CD4-positive, alpha-beta T cell treated with Interleukin-21 for 1 hour (primary cell): ENCODE results near the gene NRXN3.

Source experiments
- DNase-seq: peaks from one replicate; pipeline ENCODE4 v3.0.0-alpha.2; 2020

Gene NRXN3

DNA sequence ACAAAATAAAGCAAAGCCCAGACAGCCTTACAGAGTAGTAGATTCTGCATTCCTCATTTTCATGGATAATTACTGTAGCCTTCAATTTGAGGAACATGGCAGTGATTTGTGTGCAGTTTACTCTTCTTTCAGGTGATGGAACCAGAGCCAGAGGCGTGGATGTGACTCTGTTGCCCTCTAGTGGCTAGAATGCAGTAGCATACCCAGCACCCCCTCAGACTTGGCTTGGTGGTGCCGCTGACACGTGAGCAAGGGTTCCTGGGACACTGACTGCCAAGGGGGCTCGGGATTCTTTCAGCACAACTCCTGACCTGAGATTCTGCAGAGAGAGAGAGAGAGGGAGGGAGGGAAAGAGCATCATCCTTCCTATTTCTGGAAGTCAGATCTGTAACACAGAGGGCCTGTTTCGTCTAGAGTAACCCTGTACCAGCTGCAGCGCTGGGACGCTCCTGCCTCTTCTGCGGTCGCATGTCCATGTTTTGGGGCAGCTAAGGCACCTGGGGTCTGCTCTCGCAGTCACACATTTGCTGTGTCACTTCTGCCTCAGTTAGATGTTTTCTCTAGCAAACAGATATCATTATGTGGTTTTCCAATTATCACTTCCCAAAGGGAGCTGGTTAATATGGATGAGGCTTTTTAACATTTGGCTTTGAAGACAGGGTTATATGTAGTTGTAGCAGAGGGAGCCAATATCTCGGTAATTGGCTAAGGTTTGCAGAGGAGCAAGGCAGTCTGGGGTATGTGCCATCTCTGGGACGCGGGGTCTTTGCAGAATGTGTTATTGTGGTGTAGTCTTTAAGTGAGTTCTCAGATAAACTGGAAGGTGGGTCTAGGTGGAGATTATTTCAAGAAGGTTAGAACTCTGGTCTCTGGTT, 428.1 kb downstream of the NRXN3 start:
- DNase-seq = peak; percentile 32

DNA sequence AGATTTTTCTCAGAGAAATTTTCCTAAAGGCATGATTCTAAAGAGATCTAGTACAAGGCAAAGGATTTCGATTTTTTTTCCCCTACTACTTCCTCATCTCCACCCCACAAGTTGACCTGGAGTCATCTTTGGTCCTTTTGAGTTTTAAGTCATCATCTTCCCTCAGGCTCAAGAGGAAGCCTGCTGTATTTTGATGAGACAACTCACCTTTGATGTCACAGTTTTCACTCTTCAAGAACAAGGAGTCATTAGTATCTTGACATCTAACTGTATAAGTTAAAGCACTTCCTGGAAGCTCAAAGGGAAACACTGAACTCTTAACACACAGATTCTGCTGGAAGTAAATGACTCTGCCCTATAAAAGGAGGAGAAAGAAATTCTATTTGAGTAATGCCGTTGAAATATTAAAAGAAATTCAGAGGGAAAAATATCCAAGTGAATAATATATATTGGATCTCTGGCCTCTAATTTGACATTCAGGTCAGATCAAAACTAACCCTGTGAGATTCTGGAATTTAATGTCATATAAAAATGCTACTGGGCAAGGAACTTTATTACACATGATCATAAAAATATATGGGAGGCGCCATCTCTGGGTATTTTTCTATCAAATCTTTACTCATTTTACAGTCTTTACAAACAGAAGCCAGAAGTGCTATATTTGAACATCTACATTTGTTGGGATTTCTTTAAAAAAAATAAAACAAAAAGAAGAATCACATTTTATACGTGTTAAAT, 435.0 kb downstream of the NRXN3 start:
- DNase-seq = no peak

GRCh38 chr14:78605897-78606500, 435.8 kb downstream of the NRXN3 start:
- DNase-seq = no peak

GRCh38 chr14:78608998-78609787, 439.0 kb downstream of the NRXN3 start:
- DNase-seq = no peak

- no peak for DNase-seq
These were observed 440.8 kb downstream of the NRXN3 start for GRCh38 chr14:78610994-78611393.

- DNase-seq = no peak
These were observed 441.8 kb downstream of the NRXN3 start for GRCh38 chr14:78611796-78612571.

DNA sequence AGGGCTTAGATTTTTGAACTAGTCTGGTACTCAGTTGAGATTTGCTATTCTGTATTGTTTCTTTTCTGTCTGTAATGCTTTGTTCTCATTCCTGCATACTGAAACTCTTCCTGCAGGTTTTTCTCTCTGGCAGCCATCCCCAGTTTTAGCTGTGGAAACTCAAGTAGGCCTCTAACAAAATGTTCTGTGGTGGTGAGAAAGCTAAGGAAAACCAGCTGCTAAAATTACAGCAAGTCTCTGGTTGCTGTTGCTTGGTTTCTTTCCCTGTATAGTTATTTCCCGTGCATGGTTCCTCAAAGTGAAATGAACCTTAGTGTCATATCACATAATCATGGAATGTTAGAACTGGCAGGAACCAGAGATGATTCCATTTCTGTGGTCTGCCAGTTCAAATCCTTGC, 442.5 kb downstream of the NRXN3 start:
- no peak for DNase-seq

DNA sequence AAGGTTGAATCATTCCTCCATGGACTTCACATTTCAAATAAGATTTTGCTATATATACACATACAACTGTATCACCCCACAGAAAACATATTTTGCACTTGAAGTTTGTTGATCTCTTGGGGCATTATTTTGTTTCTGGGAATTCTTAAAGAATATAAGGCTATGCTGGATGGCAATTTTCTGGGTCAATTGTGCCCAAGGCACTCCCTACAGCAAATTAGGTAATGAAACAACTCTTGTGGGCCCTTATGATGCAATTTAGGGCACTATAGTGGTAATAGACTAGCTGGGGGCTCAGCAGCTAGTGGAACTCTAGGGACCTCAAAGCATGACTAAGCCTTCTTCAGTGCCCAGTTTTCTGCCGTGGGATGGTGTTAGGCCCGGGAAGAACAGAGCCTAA, 444.4 kb downstream of the NRXN3 start:
- DNase-seq = no peak

DNA sequence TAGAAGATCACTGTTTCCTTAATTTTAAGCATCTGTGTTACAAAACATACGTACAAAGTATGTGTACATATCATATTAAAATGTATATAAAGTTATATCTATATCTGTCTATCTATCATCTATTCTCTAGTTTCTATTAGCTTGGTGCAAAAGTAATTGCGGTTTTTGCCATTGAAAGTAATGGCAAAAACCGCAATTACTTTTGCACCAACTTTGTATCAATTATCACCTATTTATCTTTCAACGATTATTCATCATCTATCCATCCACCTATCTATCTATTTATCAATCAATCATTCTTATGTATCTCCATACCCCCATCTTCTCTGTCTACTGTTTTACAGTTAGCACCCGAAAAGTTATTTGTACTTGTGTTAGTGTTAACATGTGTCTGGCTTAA, 447.6 kb downstream of the NRXN3 start:
- DNase-seq = no peak

GRCh38 chr14:78618368-78618767, 448.2 kb downstream of the NRXN3 start:
- no peak for DNase-seq

DNA sequence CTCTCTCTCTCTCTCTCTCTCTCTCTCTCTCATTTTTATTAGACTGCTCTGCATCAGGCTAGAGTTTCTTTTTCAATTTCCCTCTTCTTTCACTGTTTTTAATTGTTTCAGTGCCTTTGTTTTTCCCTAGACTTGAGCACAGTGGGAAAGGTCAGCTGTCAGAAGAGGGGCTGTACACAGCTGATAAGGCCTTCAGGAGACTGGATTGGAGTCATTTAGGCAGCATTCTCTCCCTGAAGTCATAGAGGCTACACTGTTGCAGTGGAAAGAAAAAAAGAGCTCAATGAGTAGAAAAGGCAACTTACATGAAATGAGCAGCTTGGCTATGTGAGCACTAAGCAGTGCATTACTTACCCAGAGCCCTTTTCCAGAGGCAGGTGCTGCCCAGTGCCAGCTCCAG, 456.9 kb downstream of the NRXN3 start:
- no peak for DNase-seq

GRCh38 chr14:78631551-78631950, 461.4 kb downstream of the NRXN3 start:
- no peak for DNase-seq

- DNase-seq = no peak
These were observed 463.6 kb downstream of the NRXN3 start for GRCh38 chr14:78633752-78634151.

DNA sequence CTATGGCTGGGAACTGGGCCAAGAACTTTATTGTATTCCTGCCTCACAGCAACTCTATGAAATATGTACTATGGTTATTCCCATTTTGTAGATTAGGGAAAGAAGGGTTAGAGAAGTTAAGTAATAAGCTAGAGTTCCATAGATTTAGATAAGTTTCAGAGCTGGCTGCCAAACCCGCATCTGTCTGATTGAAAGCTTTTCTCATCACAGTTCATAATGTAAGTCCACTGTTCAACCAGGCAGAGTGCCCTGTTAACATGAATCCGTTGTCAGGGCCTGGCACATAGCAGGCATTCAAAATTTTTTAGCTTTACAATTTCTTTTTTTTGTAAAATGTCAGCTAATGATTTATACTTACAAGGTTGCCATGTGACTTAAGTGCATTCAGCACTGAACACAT, 467.3 kb downstream of the NRXN3 start:
- DNase-seq = no peak

- DNase-seq = no peak
These were observed 467.8 kb downstream of the NRXN3 start for GRCh38 chr14:78637908-78638475.

DNA sequence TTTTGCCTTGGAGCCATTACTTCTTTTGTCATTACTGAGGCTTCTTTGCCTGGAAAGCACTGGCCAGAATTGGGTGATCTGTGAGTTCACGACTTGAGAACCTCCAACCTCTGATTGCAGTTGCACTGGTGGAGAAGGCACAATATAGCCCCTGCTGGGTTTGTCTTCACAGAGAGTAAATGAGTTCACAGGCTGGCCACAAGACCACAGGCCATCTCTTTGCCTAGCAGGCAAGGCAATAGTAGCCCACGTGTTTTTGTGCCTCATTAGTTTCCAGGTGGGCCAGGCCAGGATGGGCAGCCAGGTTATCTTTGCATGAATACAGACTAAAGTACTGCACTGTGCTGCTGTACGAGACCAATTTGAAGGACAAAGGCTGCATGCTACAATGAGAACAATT, 468.8 kb downstream of the NRXN3 start:
- DNase-seq = no peak

GRCh38 chr14:78644824-78645559, 474.8 kb downstream of the NRXN3 start:
- DNase-seq = no peak

DNA sequence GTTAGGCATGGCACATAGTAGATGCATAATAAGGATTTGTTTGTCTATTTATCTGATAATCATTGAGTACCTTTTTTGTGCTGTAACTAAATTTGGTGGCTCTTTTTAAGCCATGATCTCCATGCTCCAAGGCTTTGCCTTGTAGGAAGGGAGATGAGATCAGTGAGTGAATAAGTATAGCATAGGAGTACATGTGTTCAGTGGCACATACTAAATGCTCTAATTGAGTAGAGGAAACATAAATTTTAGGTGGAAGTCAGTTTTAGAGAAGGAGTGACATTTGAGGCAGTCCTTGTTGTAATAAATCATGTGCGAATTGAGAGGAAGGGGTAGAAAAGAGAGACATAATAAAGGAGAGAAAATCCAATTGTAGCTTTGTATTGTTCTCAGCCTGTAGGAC, 482.6 kb downstream of the NRXN3 start:
- DNase-seq = no peak

DNA sequence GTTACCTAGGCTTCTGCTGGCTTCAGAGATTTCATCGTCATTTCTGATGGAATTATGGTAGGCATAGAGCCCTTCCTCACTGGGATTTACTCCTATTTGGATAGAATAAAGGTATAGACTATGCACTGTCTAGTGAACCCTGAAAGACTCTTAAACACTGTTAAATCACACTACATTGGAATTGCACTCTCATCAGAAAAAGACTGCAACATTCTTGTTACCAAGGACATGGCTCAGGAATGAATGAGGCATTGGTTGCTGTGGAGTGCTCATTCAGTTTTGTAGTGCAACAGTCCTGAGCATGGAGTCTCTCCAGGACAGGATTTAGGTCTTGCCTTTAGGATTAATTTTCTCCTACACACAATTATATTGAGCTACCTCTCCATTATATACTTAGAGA, 483.0 kb downstream of the NRXN3 start:
- DNase-seq = no peak

DNA sequence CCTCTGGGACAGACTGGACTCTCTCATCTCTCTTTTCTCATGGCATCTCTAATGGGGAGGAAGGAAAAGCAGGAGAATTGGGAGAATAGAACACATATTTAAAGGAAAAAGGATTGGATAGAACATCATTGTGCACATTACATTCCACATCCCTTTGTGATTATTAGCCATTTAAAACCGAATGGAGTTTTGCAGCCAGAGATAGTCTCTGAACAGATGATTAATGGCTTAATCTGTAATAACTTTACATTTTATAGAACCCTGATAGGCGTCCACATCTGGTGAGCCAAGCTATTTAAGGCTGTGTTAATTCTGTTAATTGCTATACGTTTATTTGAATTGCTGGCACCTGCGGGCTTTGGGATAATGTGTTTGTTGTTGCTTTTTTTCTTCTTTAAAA, 487.3 kb downstream of the NRXN3 start:
- DNase-seq = no peak

DNA sequence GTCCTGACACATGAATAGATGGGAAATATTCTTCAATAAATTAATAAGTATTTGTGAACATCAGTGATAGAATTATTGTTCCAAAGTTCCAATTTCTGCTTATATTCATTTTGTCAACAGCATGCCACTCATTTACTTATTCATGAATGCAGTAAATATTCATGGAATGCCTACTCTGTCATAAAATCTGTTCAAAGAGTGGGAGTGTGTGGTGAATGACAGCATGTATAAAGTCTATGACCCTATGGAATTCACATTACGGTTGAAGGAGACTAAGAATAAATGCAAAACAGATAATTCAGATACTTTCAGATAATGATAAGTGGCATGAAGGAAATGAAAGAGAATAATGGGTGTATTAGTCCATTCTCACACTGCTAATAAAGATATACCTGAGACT, 494.7 kb downstream of the NRXN3 start:
- DNase-seq = no peak
